Large intestine (tissue), 3 donors: Measurements from ENCODE around the gene KLF15. TPM values are rescaled to one million over a fixed set of nuclear protein-coding genes. Genes with fewer than 3 reads are reported as not detected.

Source experiments
- DNase-seq, 2 donors: peaks; one replicate each; pipeline versions ENCODE4 v3.0.0 to v3.0.0-alpha.2; 2013
- H3K27ac ChIP-seq: one replicate; pipeline ENCODE4 v1.5.1; 2013; ENCODE audit warnings: low read length
- H3K27me3 ChIP-seq: 2 replicates; pipeline ENCODE4 v1.6.1; 2013; ENCODE audit warnings: low read length; ENCODE audit not compliant: control insufficient read depth, insufficient read depth
- H3K36me3 ChIP-seq: 2 replicates; pipeline ENCODE4 v1.6.1; 2013; ENCODE audit warnings: low read length; ENCODE audit not compliant: control insufficient read depth, insufficient read depth
- H3K4me1 ChIP-seq: one replicate; pipeline ENCODE4 v1.6.1; 2013; ENCODE audit warnings: low read length; ENCODE audit not compliant: control insufficient read depth, insufficient read depth
- H3K4me3 ChIP-seq: one replicate; pipeline ENCODE4 v1.5.1; 2013; ENCODE audit warnings: low read length
- H3K9me3 ChIP-seq: one replicate; pipeline ENCODE4 v1.6.1; 2013; ENCODE audit warnings: mild to moderate bottlenecking, low read depth, low read length, moderate library complexity; ENCODE audit not compliant: control insufficient read depth
- WGBS: methylation state at CpG from one replicate; pipeline ENCODE4 v1.1.5; 2013; ENCODE audit warnings: low lambda C conversion rate; ENCODE audit not compliant: insufficient coverage; 5-methylcytosine and 5-hydroxymethylcytosine counted together
- polyA plus RNA-seq: library from polyadenylated mRNA; unstranded; fragments of 120-200 nt; gene quantifications from one replicate; pipeline ENCODE4 v1.2.1, GENCODE V29; 2013

The KLF15 gene
- polyA plus RNA-seq, 1 donor: 1.4 TPM

DNA sequence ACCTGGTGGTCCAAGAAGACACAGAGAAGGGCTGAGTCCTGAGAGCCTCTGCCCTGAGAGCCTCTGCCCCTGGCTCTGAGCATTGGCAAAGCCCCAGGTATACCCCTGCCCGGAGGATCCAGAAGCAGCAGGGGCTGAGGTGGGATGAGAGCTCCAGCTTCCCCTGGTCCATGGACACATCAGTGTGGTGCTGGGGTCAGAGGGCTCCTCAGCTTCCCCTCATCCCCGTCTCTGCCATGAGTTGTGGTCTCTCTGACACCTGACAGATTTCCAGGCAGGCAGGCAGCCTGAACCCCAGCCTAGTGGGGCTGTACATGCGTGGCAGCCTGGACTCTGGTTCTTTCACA lies 3.5 kb upstream of the KLF15 start:
- Histone ChIP-seq H3K4me3 (no peak overlapping the region), H3K9me3 (peaks cover 6% of the 10 kb centered on the region), H3K27me3 (peaks cover 48% of the 10 kb centered on the region), H3K27ac (no peak overlapping the region), H3K36me3 (no peaks in the 10 kb centered on the region), H3K4me1 (peaks cover 14% of the 10 kb centered on the region)
- no CpG with 5 or more reads among the region's 3 CpGs for WGBS
- DNase-seq: no peak

GRCh38 chr3:126360046-126360713 lies 3.0 kb upstream of the KLF15 start:
- H3K36me3 ChIP-seq: no peaks in the 10 kb centered on the region
- H3K27me3 ChIP-seq: peaks cover 48% of the 10 kb centered on the region
- no peak overlapping the region for H3K4me3 ChIP-seq
- H3K27ac ChIP-seq: no peak overlapping the region
- H3K4me1 ChIP-seq: peaks cover 19% of the 10 kb centered on the region
- DNase-seq: no peak
- WGBS: no CpG with 5 or more reads among the region's 3 CpGs
- peaks cover 6% of the 10 kb centered on the region for H3K9me3 ChIP-seq

- Histone ChIP-seq H3K27ac (no peak overlapping the region), H3K4me1 (peaks cover 19% of the 10 kb centered on the region), H3K36me3 (no peaks in the 10 kb centered on the region), H3K9me3 (peaks cover 6% of the 10 kb centered on the region), H3K27me3 (peaks cover 48% of the 10 kb centered on the region), H3K4me3 (no peak overlapping the region)
- WGBS: no CpG with 5 or more reads among the region's 3 CpGs
- DNase-seq: no peak
These were observed 1.6 kb upstream of the KLF15 start for GRCh38 chr3:126358816-126359181.

- no CpG with 5 or more reads among the region's 11 CpGs for WGBS
- H3K4me3 ChIP-seq: peak overlapping the region; percentile 48
- no peaks in the 10 kb centered on the region for H3K36me3 ChIP-seq
- H3K27me3 ChIP-seq: peaks cover 48% of the 10 kb centered on the region
- DNase-seq: no peak
- peaks cover 19% of the 10 kb centered on the region for H3K4me1 ChIP-seq
- H3K9me3 ChIP-seq: peaks cover 6% of the 10 kb centered on the region
- H3K27ac ChIP-seq: no peak overlapping the region
These were observed 1.0 kb upstream of the KLF15 start for GRCh38 chr3:126358038-126358815.

GRCh38 chr3:126356373-126357264 lies 589 bp downstream of the KLF15 start:
- Histone ChIP-seq H3K4me3 (peak overlapping the region; percentile 51), H3K9me3 (peaks cover 6% of the 10 kb centered on the region), H3K27ac (peak overlapping the region; percentile 13), H3K36me3 (no peaks in the 10 kb centered on the region), H3K27me3 (peaks cover 43% of the 10 kb centered on the region), H3K4me1 (peaks cover 19% of the 10 kb centered on the region)
- DNase-seq: peak in 1 of 2 donors; percentile 35
- no CpG with 5 or more reads among the region's 100 CpGs for WGBS

DNA sequence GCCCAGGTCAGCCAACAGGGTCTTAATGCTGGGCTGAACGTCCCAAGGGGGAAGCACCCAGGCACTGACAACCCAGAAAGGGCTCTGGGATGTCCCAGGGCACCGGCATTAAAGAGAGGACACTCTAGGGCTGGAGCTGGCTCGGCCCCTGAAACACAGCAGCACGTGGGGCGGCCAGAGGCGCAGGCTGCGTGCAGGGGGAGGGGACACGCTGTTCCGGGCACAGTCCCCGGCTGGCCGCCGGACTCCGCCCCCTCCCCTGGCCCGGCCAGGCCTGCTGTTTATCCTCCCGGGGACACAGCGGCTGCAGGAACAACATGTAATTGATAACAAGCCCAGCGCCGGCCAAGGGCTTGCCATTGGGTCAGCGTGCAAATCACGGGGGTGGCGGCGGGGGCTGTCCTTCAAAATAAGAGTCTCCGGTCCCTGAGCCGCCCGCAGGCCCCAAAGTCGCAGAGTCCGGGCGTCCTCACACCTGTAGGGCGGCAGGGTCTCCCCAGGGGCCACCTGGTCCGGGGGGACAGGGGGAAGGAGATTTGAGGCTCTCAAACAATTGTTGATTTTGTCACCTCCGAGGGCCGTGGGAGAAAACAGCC lies 1.3 kb downstream of the KLF15 start:
- DNase-seq: peak; percentile 81 to 82
- Histone ChIP-seq H3K27me3 (peaks cover 37% of the 10 kb centered on the region), H3K4me1 (peaks cover 19% of the 10 kb centered on the region), H3K36me3 (no peaks in the 10 kb centered on the region), H3K9me3 (peaks cover 6% of the 10 kb centered on the region), H3K4me3 (peak overlapping the region; percentile 51), H3K27ac (peak overlapping the region; percentile 13)
- WGBS: no CpG with 5 or more reads among the region's 32 CpGs

- peaks cover 19% of the 10 kb centered on the region for H3K4me1 ChIP-seq
- WGBS: no CpG with 5 or more reads among the region's 3 CpGs
- DNase-seq: peak in 1 of 2 donors; percentile 39
- peak overlapping the region; percentile 9 for H3K27ac ChIP-seq
- peaks cover 6% of the 10 kb centered on the region for H3K9me3 ChIP-seq
- H3K4me3 ChIP-seq: peak overlapping the region; percentile 51
- peaks cover 30% of the 10 kb centered on the region for H3K27me3 ChIP-seq
- no peaks in the 10 kb centered on the region for H3K36me3 ChIP-seq
These were observed 2.0 kb downstream of the KLF15 start for GRCh38 chr3:126355251-126355650.

DNA sequence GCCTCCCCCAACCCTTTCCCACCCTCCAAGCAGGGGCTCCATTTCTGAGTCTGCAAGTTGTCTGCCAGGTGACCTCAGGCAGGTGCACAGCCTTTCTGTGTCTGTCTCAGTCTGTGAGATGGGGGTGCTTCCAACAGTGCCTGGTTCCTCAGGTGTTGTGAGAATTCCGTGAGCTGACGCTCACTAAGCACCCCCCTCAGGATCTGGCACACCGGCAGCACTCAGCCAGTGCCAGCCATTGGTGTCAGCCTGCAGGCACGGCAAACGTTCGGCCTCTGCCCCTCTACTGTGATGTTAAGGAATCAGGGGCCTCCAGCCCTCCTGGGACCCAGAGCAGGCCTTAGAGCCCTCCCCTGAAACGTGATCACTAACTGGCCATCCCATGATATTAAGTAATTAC lies 2.4 kb downstream of the KLF15 start:
- no CpG with 5 or more reads among the region's 7 CpGs for WGBS
- Histone ChIP-seq H3K27me3 (peaks cover 26% of the 10 kb centered on the region), H3K4me3 (no peak overlapping the region), H3K27ac (no peak overlapping the region), H3K4me1 (peaks cover 19% of the 10 kb centered on the region), H3K9me3 (peaks cover 6% of the 10 kb centered on the region), H3K36me3 (no peaks in the 10 kb centered on the region)
- no peak for DNase-seq

- no peak overlapping the region for H3K27ac ChIP-seq
- no peaks in the 10 kb centered on the region for H3K36me3 ChIP-seq
- peaks cover 17% of the 10 kb centered on the region for H3K27me3 ChIP-seq
- DNase-seq: no peak
- no CpG with 5 or more reads among the region's 8 CpGs for WGBS
- no peak overlapping the region for H3K4me3 ChIP-seq
- H3K4me1 ChIP-seq: peaks cover 19% of the 10 kb centered on the region
- H3K9me3 ChIP-seq: peaks cover 6% of the 10 kb centered on the region
These were observed 3.4 kb downstream of the KLF15 start for GRCh38 chr3:126353694-126354321.
